Measurements from ENCODE around the gene TMEM132D. TPM values are rescaled to one million over a fixed set of nuclear protein-coding genes. Genes with fewer than 3 reads are reported as not detected.

The TMEM132D gene
- total RNA-seq, 2 donors from 2014 or later: not detected

DNA sequence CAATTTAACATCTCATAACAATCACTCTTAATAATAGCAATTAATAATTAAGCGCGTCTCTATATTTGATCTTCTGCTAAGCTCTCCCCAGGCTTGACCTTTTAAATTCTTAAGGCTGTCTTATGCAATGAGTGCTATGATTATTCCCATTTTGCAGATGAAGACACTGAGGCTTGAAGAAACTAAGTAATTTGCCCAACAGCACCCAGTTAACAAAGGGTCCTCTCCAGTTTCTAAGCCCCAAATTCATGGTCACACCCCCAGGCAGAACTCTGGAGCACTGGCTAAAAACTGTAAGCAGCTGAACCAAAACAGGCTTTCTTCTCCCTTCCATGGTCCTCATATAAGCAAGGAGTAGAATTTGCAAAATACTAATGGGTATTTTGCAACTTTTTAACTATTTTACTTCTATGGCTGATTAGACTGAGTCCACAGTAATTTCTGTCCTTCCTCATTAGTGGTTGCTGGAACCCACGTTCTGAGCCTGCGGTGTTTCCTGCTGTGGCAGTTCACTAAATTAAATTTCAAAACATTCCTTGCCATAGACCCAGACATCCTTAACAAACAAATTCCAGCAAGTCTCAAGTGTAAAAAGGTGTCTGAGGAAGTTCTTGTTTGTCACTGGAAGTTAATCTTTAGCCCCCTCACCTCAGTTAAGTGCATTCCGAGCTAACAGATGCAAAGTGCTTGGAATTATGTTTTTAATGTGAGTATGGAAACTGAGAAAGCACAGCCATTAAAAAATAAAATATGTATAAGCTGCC lies 76.5 kb downstream of the TMEM132D start:
- H3K27me3 ChIP-seq (replicated peaks; ENCODE audit: insufficient read depth): no peaks in the 10 kb centered on the region
- no peaks in the 10 kb centered on the region for H3K9me3 ChIP-seq
- TF ChIP-seq, protein P1, sequence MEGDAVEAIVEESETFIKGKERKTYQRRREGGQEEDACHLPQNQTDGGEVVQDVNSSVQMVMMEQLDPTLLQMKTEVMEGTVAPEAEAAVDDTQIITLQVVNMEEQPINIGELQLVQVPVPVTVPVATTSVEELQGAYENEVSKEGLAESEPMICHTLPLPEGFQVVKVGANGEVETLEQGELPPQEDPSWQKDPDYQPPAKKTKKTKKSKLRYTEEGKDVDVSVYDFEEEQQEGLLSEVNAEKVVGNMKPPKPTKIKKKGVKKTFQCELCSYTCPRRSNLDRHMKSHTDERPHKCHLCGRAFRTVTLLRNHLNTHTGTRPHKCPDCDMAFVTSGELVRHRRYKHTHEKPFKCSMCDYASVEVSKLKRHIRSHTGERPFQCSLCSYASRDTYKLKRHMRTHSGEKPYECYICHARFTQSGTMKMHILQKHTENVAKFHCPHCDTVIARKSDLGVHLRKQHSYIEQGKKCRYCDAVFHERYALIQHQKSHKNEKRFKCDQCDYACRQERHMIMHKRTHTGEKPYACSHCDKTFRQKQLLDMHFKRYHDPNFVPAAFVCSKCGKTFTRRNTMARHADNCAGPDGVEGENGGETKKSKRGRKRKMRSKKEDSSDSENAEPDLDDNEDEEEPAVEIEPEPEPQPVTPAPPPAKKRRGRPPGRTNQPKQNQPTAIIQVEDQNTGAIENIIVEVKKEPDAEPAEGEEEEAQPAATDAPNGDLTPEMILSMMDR (IDR thresholded peaks at IDR 0.05): no peak
- H3K36me3 ChIP-seq: no peaks in the 10 kb centered on the region
- H3K4me1 ChIP-seq (ENCODE audit: control insufficient read depth in 1 of 2, low read depth in 2 of 2): no peaks in the 10 kb centered on the region
- no peak for ATAC-seq (ENCODE audit: insufficient number of reproducible peaks, low FRiP score, low read depth)
- DNase-seq (ENCODE audit: low spot score): no peak
- H3K4me3 ChIP-seq: no peak overlapping the region
- H3K27ac ChIP-seq: no peak overlapping the region

DNA sequence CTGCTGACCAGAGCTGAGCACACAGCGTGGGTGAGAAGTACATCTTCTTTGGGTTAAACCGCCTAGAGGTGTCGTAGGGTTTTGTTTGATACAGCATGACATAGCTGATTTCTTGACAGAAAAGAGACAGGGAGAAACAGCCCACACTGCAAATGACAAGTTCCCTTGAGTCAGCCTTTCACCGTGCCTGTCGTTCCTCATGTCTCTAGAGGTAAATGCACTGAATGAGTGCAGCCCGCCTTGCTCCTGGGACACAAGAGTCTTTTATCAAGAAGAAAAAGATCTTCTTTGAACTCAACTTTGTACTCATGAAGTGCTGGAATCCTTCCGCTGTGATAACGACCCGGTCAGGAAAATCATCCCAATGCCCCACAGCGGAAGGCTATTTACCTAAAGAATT lies 77.6 kb downstream of the TMEM132D start:
- Histone ChIP-seq H3K36me3 (no peaks in the 10 kb centered on the region), H3K4me3 (no peak overlapping the region), H3K4me1 (ENCODE audit: control insufficient read depth in 1 of 2, low read depth in 2 of 2) (no peaks in the 10 kb centered on the region), H3K9me3 (no peaks in the 10 kb centered on the region), H3K27ac (no peak overlapping the region), H3K27me3 (replicated peaks; ENCODE audit: insufficient read depth) (no peaks in the 10 kb centered on the region)
- no peak for DNase-seq (ENCODE audit: low spot score)
- TF ChIP-seq, protein P1 (IDR thresholded peaks at IDR 0.05): no peak
- ATAC-seq (ENCODE audit: insufficient number of reproducible peaks, low FRiP score, low read depth): no peak

DNA sequence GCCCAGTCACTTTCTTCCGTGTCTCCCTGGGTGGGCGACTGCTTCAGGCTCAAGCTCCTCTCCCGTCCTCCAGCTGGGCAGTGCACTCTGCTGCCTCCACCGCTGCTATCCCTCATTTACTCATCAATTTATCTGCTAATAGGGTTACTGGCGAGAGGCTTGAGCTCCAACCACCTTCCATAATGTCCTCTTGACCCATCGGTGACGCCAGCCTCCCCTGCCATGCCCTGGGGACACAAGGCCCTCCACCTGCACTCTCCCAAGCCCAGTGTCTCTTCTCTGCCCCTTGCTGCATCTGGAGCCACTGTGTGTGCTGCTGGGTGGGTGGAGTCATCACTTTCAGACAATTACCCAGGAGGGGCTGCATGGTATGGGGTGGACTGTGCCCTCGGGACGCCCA lies 78.5 kb downstream of the TMEM132D start:
- ATAC-seq (ENCODE audit: insufficient number of reproducible peaks, low FRiP score, low read depth): no peak

DNA sequence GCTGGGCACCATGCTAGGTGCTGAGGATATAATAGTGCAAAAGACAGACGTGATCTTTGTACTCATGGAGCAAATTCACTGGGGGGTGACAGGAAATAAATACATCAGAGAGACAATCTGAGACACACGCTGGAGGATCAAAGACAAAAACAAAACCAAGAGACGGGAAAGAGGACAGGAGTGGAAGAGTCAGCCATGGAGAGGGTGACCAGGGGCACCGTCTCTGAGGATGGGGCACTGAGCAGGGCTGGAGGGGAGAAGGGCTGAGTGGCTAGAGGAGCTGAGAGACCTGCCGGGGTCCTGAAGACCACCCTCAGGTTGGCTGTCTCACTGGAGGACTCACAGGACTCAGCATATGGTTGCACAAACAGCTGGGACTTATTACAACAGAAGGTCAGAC lies 81.9 kb downstream of the TMEM132D start:
- no peaks in the 10 kb centered on the region for H3K27me3 ChIP-seq (replicated peaks; ENCODE audit: insufficient read depth)
- no peak for DNase-seq (ENCODE audit: low spot score)
- TF ChIP-seq, protein P1 (IDR thresholded peaks at IDR 0.05): no peak
- no peaks in the 10 kb centered on the region for H3K36me3 ChIP-seq
- H3K4me1 ChIP-seq (ENCODE audit: control insufficient read depth in 1 of 2, low read depth in 2 of 2): no peaks in the 10 kb centered on the region
- ATAC-seq (ENCODE audit: insufficient number of reproducible peaks, low FRiP score, low read depth): no peak
- H3K9me3 ChIP-seq: no peaks in the 10 kb centered on the region
- H3K4me3 ChIP-seq: no peak overlapping the region
- H3K27ac ChIP-seq: no peak overlapping the region

More for the DNA sequence above, 78.5 kb downstream of the TMEM132D start:
- H3K27me3 ChIP-seq (replicated peaks; ENCODE audit: insufficient read depth): no peaks in the 10 kb centered on the region
- no peak for DNase-seq (ENCODE audit: low spot score)
- H3K9me3 ChIP-seq: no peaks in the 10 kb centered on the region
- no peak overlapping the region for H3K27ac ChIP-seq
- no peaks in the 10 kb centered on the region for H3K36me3 ChIP-seq
- TF ChIP-seq, protein P1 (IDR thresholded peaks at IDR 0.05): no peak
- H3K4me3 ChIP-seq: no peak overlapping the region
- no peaks in the 10 kb centered on the region for H3K4me1 ChIP-seq (ENCODE audit: control insufficient read depth in 1 of 2, low read depth in 2 of 2)

DNA sequence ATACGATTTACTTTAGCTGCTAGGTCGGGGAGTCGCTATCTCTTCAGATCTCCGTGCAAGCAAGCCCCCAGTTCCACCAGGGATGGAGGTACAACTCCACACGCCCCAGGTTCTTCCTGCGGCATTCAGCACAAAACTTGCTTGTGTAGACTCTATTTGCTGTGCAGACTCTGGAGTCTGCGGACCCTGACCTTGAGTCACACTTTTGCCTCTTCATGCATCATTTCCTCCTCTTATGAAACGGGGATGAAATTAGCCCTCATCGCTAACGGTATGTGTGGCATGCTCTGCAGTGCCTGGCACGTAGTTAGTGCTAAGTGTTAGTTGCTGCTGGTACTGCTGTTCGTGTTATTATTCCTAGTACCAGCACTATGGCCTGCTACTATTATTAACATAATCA lies 84.4 kb downstream of the TMEM132D start:
- no peak overlapping the region for H3K4me3 ChIP-seq
- DNase-seq (ENCODE audit: low spot score) (no peak), ATAC-seq (ENCODE audit: insufficient number of reproducible peaks, low FRiP score, low read depth) (no peak)
- H3K9me3 ChIP-seq: no peaks in the 10 kb centered on the region
- no peaks in the 10 kb centered on the region for H3K27me3 ChIP-seq (replicated peaks; ENCODE audit: insufficient read depth)
- H3K36me3 ChIP-seq: no peaks in the 10 kb centered on the region
- TF ChIP-seq, protein P1 (IDR thresholded peaks at IDR 0.05): no peak
- H3K27ac ChIP-seq: no peak overlapping the region
- no peaks in the 10 kb centered on the region for H3K4me1 ChIP-seq (ENCODE audit: control insufficient read depth in 1 of 2, low read depth in 2 of 2)

Measured in thoracic aorta (tissue), 2 donors.